Panc1 (cell line): ENCODE data around the gene KLK7. TPM values are rescaled to one million over a fixed set of nuclear protein-coding genes. Genes with fewer than 3 reads are reported as not detected.

Source experiments
- ATAC-seq: fragments of 200-7000 bp; cut with Tn5 transposase; 2 replicates; pipeline ENCODE4 v1.9.1; 2020; ENCODE audit warnings: mild to moderate bottlenecking, moderate library complexity
- BruUV-seq: library from RNA; stranded (reverse); fragments of 400-500 nt; replicated peaks from 2 replicates; lab custom pipeline; 2021; lab: Mats Ljungman, UMichigan
- CTCF ChIA-PET: fragments of 300-600 bp; sonication (Branson Sonifier 250); formaldehyde crosslinking; loops from one replicate; lab custom pipeline; 2022; ENCODE audit warnings: antibody characterized with exemption; lab: Charles Lee
- POLR2A ChIA-PET: fragments of 300-600 bp; sonication (Branson Sonifier 250); formaldehyde crosslinking; loops from one replicate; lab custom pipeline; 2022; ENCODE audit warnings: antibody characterized with exemption; lab: Charles Lee
- DNase-seq: peaks from one replicate; pipeline ENCODE4 v3.0.0-alpha.2; 2010; ENCODE audit warnings: low read depth, low spot score
- H3K27ac ChIP-seq: 2 replicates; pipeline ENCODE4 v1.5.1; 2011; ENCODE audit warnings: mild to moderate bottlenecking, low read length, inconsistent platforms
- H3K27me3 ChIP-seq: fragments of 200-500 bp; sonication (Bioruptor generic); 2 replicates; pipeline ENCODE4 v1.6.0; 2014; ENCODE audit warnings: low read length, inconsistent platforms; ENCODE audit not compliant: control insufficient read depth, insufficient read depth
- H3K36me3 ChIP-seq: fragments of 200-500 bp; sonication (Bioruptor generic); 2 replicates; pipeline ENCODE4 v1.5.1; 2014; ENCODE audit warnings: inconsistent platforms, mild to moderate bottlenecking, low read length, moderate library complexity; ENCODE audit not compliant: control insufficient read depth, insufficient read depth
- H3K4me1 ChIP-seq: 2 replicates; pipeline ENCODE4 v1.5.1; 2011; ENCODE audit warnings: inconsistent platforms, mild to moderate bottlenecking, low read length, moderate library complexity; ENCODE audit not compliant: control insufficient read depth, insufficient read depth
- H3K4me3 ChIP-seq, 2 experiments: 2 replicates each; pipeline ENCODE4 v1.5.1; 2011 to 2012; ENCODE audit warnings: low read depth in 2 of 2, low read length in 2 of 2, mild to moderate bottlenecking in 2 of 2, inconsistent platforms in 1 of 2, moderate library complexity in 1 of 2
- H3K9me3 ChIP-seq: fragments of 200-500 bp; sonication (Bioruptor generic); 2 replicates; pipeline ENCODE4 v1.5.1; 2014; ENCODE audit warnings: low read depth, mild to moderate bottlenecking, inconsistent platforms, low read length, moderate library complexity; ENCODE audit not compliant: control insufficient read depth, insufficient read depth
- POLR2AphosphoS5 ChIP-seq: IDR thresholded peaks from 2 replicates; pipeline ENCODE4 v1.6.1; 2012; ENCODE audit warnings: mild to moderate bottlenecking, low read depth, low read length, moderate library complexity
- SIN3A ChIP-seq: IDR thresholded peaks from 2 replicates; pipeline ENCODE4 v1.6.1; 2012; ENCODE audit warnings: low read depth, mild to moderate bottlenecking, low read length, moderate library complexity, borderline replicate concordance; ENCODE audit not compliant: insufficient read depth
- TCF7L2 ChIP-seq: IDR thresholded peaks from 2 replicates; pipeline ENCODE4 v1.6.1; 2011; ENCODE audit warnings: mild to moderate bottlenecking, low read depth, low read length, inconsistent platforms
- in situ Hi-C: cut with HindIII; loops from 2 replicates; pipeline ENCODE4 v1.10.0; 2016; ENCODE audit warnings: low sequenced_read_pairs, low pct_unique_long_range_greater_than_20kb
- intact Hi-C: fragments of 100-400 bp; cut with micrococcal nuclease; formaldehyde crosslinking; loops from one replicate; pipeline ENCODE4 v1.10.0; 2022; ENCODE audit not compliant: unreplicated experiment
- total RNA-seq: library from RNA; stranded (reverse); gene quantifications from one replicate; pipeline ENCODE4 v1.2.1, GENCODE V29; 2021; ENCODE audit not compliant: unreplicated experiment
- TF ChIP-seq, protein P1 (sequence below), 2 experiments: IDR thresholded peaks; 2 replicates each; pipeline ENCODE4 v1.6.1; 2011 to 2012; ENCODE audit warnings: low read depth in 2 of 2, control low read depth in 1 of 2, low read length in 1 of 2, mild to moderate bottlenecking in 1 of 2, moderate library complexity in 1 of 2; ENCODE audit not compliant: insufficient read depth in 1 of 2
- TF ChIP-seq, protein P2 (sequence below): fragments of 450-650 bp; IDR thresholded peaks from 2 replicates; pipeline ENCODE4 v1.5.1; 2017; ENCODE audit warnings: mild to moderate bottlenecking

KLK7 gene
- total RNA-seq, 1 experiment from 2014 or later, result not detected

DNA sequence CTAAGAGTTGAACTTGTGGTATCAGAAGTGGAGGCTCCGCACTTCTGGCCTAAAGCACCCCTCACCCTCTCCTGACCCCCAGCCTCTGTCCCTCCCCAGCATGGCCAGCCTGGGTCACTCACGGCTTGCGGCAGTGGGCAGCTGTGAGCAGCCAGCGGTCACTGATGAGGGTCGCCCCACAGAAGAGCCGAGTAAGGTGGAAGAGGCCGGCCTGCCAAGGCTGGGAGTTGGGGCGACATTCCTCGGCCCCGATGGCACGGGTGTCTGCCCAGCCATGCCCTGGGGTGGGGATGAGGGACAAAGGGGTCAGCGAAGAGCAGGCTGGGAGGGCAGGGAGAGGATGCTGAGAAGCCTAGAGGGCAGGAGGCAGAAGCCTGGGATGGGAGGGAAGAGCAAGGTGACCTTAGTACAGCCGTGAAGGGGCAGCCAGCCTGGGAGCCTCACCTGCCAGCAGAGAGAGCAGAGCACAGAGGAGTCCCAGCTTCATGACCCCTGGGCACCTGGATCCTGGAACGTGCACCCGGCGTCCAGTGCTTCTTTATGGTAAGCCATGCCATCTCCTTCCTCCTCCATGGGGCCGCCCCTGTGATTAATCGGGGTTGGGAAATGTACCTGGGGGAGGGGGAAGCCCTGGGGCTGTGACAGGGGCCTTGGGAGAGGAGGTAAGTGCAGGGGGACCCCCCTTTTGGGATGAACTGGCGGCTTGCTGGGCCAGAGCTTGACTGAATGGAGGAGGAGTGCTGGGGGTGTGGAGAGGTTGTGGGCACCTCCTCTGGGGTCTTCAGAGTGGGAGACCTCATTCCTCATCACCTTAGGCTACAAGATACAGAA is 25.6 kb upstream of the KLK7 start:
- ChIA-PET POLR2A (no interaction called here), CTCF (no interaction called here)
- ATAC-seq, result no peak
- Histone ChIP-seq H3K4me1 (no peaks in the 10 kb centered on the region), H3K27ac (no peak overlapping the region), H3K27me3 (no peaks in the 10 kb centered on the region; the same call in 1 of the 2 replicates), H3K4me3 (no peak overlapping the region), H3K9me3 (no peaks in the 10 kb centered on the region), H3K36me3 (no peaks in the 10 kb centered on the region)
- DNase-seq, result no peak
- in situ Hi-C loops, result no loop called here
- BruUV-seq, result no TSS peak
- TF ChIP-seq POLR2AphosphoS5 (no peak), TCF7L2 (no peak), SIN3A (no peak)
- TF ChIP-seq, protein P1, sequence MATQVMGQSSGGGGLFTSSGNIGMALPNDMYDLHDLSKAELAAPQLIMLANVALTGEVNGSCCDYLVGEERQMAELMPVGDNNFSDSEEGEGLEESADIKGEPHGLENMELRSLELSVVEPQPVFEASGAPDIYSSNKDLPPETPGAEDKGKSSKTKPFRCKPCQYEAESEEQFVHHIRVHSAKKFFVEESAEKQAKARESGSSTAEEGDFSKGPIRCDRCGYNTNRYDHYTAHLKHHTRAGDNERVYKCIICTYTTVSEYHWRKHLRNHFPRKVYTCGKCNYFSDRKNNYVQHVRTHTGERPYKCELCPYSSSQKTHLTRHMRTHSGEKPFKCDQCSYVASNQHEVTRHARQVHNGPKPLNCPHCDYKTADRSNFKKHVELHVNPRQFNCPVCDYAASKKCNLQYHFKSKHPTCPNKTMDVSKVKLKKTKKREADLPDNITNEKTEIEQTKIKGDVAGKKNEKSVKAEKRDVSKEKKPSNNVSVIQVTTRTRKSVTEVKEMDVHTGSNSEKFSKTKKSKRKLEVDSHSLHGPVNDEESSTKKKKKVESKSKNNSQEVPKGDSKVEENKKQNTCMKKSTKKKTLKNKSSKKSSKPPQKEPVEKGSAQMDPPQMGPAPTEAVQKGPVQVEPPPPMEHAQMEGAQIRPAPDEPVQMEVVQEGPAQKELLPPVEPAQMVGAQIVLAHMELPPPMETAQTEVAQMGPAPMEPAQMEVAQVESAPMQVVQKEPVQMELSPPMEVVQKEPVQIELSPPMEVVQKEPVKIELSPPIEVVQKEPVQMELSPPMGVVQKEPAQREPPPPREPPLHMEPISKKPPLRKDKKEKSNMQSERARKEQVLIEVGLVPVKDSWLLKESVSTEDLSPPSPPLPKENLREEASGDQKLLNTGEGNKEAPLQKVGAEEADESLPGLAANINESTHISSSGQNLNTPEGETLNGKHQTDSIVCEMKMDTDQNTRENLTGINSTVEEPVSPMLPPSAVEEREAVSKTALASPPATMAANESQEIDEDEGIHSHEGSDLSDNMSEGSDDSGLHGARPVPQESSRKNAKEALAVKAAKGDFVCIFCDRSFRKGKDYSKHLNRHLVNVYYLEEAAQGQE (IDR thresholded peaks at IDR 0.05; ENCODE audit: insufficient read depth in 1 of 2, low read depth in 2 of 2, low read length in 1 of 2), result no peak
- TF ChIP-seq, protein P2, sequence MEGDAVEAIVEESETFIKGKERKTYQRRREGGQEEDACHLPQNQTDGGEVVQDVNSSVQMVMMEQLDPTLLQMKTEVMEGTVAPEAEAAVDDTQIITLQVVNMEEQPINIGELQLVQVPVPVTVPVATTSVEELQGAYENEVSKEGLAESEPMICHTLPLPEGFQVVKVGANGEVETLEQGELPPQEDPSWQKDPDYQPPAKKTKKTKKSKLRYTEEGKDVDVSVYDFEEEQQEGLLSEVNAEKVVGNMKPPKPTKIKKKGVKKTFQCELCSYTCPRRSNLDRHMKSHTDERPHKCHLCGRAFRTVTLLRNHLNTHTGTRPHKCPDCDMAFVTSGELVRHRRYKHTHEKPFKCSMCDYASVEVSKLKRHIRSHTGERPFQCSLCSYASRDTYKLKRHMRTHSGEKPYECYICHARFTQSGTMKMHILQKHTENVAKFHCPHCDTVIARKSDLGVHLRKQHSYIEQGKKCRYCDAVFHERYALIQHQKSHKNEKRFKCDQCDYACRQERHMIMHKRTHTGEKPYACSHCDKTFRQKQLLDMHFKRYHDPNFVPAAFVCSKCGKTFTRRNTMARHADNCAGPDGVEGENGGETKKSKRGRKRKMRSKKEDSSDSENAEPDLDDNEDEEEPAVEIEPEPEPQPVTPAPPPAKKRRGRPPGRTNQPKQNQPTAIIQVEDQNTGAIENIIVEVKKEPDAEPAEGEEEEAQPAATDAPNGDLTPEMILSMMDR, result no peak
- intact Hi-C loops, result no loop called here

DNA sequence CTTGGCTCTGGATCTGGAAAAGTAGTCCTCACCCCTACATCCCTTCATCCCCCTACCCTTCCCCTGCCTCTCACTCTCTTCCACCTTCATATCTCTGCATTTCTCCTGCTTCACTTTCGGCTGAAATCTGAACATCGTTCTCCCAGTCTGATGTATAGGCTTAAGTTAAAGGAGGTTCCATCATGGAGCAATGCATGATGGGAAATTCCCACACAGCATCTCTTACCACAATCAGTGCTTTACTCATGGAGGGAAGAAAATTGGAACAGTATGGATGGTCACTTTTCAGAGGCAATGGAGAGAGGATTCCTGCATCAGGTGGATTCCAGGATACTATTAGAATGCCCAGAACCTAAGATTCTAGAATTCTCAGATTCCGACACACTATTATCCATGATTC is 23.8 kb upstream of the KLK7 start:
- no peak for ATAC-seq
- H3K4me3 ChIP-seq, result no peak overlapping the region
- no peak for TF ChIP-seq TCF7L2
- TF ChIP-seq, protein P1 (IDR thresholded peaks at IDR 0.05; ENCODE audit: insufficient read depth in 1 of 2, low read depth in 2 of 2, low read length in 1 of 2), result no peak
- TF ChIP-seq POLR2AphosphoS5, result no peak
- TF ChIP-seq, protein P2, result no peak
- TF ChIP-seq SIN3A, result no peak
- no peak overlapping the region for H3K27ac ChIP-seq
- H3K9me3 ChIP-seq, result no peaks in the 10 kb centered on the region
- H3K4me1 ChIP-seq, result no peaks in the 10 kb centered on the region
- intact Hi-C loops (no loop called here), in situ Hi-C loops (no loop called here)
- H3K36me3 ChIP-seq, result no peaks in the 10 kb centered on the region
- BruUV-seq, result no TSS peak
- no peak for DNase-seq
- POLR2A ChIA-PET, result no interaction called here
- CTCF ChIA-PET, result no interaction called here
- H3K27me3 ChIP-seq, result no peaks in the 10 kb centered on the region; the same call in 1 of the 2 replicates
